Measurements from ENCODE around the gene IGLL5. TPM values are rescaled to one million over a fixed set of nuclear protein-coding genes. Genes with fewer than 3 reads are reported as not detected.

IGLL5 gene
- polyA plus RNA-seq, 1 of the 3 experiments (the other 2 are of a cell fraction): not detected

DNA sequence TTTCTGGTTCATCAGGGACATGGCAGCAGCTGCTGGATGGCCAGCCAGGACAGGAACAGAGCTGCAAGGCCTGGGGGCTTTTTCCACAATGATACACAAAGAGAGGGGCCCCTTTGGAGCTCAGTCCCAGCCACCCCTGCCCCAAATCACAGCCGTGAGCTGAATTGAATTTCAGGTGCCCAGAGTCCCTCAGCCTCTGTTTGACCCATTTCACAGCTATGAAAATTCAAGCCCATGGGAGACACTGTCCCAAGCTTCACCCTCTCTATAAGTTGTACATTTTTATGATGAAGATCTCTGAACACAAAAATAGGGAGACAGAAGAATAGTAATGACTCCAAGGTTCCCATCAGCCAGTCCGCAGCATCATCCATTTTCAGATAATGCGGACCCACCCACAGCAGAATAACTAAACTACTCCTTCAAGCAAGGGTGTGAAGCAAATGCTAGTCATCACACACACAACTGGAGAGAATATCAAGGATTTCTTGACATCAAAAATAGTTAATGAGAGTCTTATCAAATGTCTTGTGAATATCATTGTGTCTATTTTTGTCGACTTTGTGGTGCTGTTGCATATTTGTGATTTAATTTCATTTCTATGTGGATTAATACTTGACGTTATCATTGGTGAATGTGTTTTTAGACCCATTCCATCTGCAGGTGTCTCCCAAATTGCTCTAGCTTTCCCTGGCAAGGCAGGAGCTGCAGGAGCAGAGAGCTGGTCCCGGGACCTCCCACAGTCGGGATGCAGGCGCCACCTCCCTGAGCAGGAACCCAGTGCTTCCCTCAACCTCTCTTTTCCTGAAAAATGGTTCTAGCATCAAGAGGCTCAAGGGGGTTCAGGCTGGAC is 24.7 kb downstream of the IGLL5 start:
- CTCF ChIA-PET: interaction anchor here (1.0 kb wide), 1 partner anchor 142 kb away, joined by 5 read pairs; no protein-coding TSS in a partner anchor
- H4K20me1 ChIP-seq (ENCODE audit: insufficient read depth): no peaks in the 10 kb centered on the region
- POLR2A ChIA-PET: no interaction called here
- H3K9me3 ChIP-seq: no peaks in the 10 kb centered on the region
- TF ChIP-seq SMC3 (IDR thresholded peaks at IDR 0.05; ENCODE audit: low read depth, low read length) (no peak), MXI1 (IDR thresholded peaks at IDR 0.05; ENCODE audit: low read depth, low read length) (no peak), MAX (IDR thresholded peaks at IDR 0.05; ENCODE audit: low read depth) (no peak), FOXM1 (IDR thresholded peaks at IDR 0.05; ENCODE audit: low read depth) (no peak), MEF2A (IDR thresholded peaks at IDR 0.05; ENCODE audit: borderline replicate concordance, low read depth) (no peak)
- TF ChIP-seq, protein P1, sequence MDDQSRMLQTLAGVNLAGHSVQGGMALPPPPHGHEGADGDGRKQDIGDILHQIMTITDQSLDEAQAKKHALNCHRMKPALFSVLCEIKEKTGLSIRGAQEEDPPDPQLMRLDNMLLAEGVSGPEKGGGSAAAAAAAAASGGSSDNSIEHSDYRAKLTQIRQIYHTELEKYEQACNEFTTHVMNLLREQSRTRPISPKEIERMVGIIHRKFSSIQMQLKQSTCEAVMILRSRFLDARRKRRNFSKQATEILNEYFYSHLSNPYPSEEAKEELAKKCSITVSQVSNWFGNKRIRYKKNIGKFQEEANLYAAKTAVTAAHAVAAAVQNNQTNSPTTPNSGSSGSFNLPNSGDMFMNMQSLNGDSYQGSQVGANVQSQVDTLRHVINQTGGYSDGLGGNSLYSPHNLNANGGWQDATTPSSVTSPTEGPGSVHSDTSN (IDR thresholded peaks at IDR 0.05): no peak
- H3K79me2 ChIP-seq (ENCODE audit: insufficient read depth): no peaks in the 10 kb centered on the region
- no peak overlapping the region for H3K4me2 ChIP-seq
- no peak overlapping the region for H2AFZ ChIP-seq (ENCODE audit: low read depth)
- H3K9ac ChIP-seq: no peak overlapping the region
- no peaks in the 10 kb centered on the region for H3K9me2 ChIP-seq
- no peaks in the 10 kb centered on the region; the same call in none of the 2 replicates for H3K27me3 ChIP-seq (ENCODE audit: insufficient read depth)
- H3K36me3 ChIP-seq (replicated peaks in 1 of 2; ENCODE audit: control insufficient read depth in 1 of 2, insufficient read depth in 2 of 2, low read length in 1 of 2): no peaks in the 10 kb centered on the region
- 21% methylated on average over 8 of the region's 8 CpGs for WGBS (ENCODE audit: low lambda C conversion rate)
- DNase-seq: no peak
- no peak overlapping the region for H3K4me3 ChIP-seq (ENCODE audit: low read depth in 2 of 2, low read length in 1 of 2)
- H3K27ac ChIP-seq (ENCODE audit: low read depth in 2 of 2, low read length in 1 of 2): no peak overlapping the region
- no peaks in the 10 kb centered on the region for H3F3A ChIP-seq (replicated peaks; ENCODE audit: insufficient read depth)
- no peaks in the 10 kb centered on the region for H3K4me1 ChIP-seq (ENCODE audit: control insufficient read depth in 1 of 2, insufficient read depth in 2 of 2, low read depth in 1 of 2, low read length in 1 of 2)

DNA sequence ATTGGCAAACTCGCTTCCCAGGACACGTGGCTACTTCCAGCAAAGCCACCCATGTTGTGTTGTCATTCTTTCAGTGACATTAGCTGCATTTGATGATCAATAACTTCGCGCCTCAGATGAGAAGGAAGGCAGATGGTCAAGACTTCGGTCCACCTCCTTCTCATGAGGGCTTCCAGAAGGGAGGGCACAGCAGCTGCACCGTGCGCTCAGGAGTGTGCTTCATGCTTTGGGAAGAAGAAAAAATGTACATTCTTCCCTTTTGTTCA is 25.3 kb downstream of the IGLL5 start:
- TF ChIP-seq, protein P1 (IDR thresholded peaks at IDR 0.05): no peak
- Histone ChIP-seq H4K20me1 (ENCODE audit: insufficient read depth) (no peaks in the 10 kb centered on the region), H3K4me1 (ENCODE audit: control insufficient read depth in 1 of 2, insufficient read depth in 2 of 2, low read depth in 1 of 2, low read length in 1 of 2) (no peaks in the 10 kb centered on the region), H3K79me2 (ENCODE audit: insufficient read depth) (no peaks in the 10 kb centered on the region), H3F3A (replicated peaks; ENCODE audit: insufficient read depth) (no peaks in the 10 kb centered on the region), H3K9ac (no peak overlapping the region), H3K27ac (ENCODE audit: low read depth in 2 of 2, low read length in 1 of 2) (no peak overlapping the region), H2AFZ (ENCODE audit: low read depth) (no peak overlapping the region), H3K4me2 (no peak overlapping the region), H3K9me3 (no peaks in the 10 kb centered on the region), H3K9me2 (no peaks in the 10 kb centered on the region), H3K4me3 (ENCODE audit: low read depth in 2 of 2, low read length in 1 of 2) (no peak overlapping the region), H3K36me3 (replicated peaks in 1 of 2; ENCODE audit: control insufficient read depth in 1 of 2, insufficient read depth in 2 of 2, low read length in 1 of 2) (no peaks in the 10 kb centered on the region), H3K27me3 (ENCODE audit: insufficient read depth) (no peaks in the 10 kb centered on the region; the same call in none of the 2 replicates)
- 59% methylated on average over 7 of the region's 7 CpGs for WGBS (ENCODE audit: low lambda C conversion rate)
- ChIA-PET POLR2A (no interaction called here), CTCF (interaction anchor here (0.9 kb wide), 1 partner anchor 47 kb away, joined by 4 read pairs; no protein-coding TSS in a partner anchor)
- DNase-seq: no peak

GRCh38 chr22:22913989-22914388 is 26.4 kb downstream of the IGLL5 start:
- Histone ChIP-seq H3K9ac (no peak overlapping the region), H3K4me2 (no peak overlapping the region), H3K4me1 (ENCODE audit: control insufficient read depth in 1 of 2, insufficient read depth in 2 of 2, low read depth in 1 of 2, low read length in 1 of 2) (no peaks in the 10 kb centered on the region), H3K9me2 (no peaks in the 10 kb centered on the region), H3K27me3 (ENCODE audit: insufficient read depth) (no peaks in the 10 kb centered on the region; the same call in none of the 2 replicates), H3F3A (replicated peaks; ENCODE audit: insufficient read depth) (no peaks in the 10 kb centered on the region), H3K4me3 (ENCODE audit: low read depth in 2 of 2, low read length in 1 of 2) (no peak overlapping the region), H3K9me3 (no peaks in the 10 kb centered on the region), H3K79me2 (ENCODE audit: insufficient read depth) (no peaks in the 10 kb centered on the region), H4K20me1 (ENCODE audit: insufficient read depth) (no peaks in the 10 kb centered on the region), H3K36me3 (replicated peaks in 1 of 2; ENCODE audit: control insufficient read depth in 1 of 2, insufficient read depth in 2 of 2, low read length in 1 of 2) (no peaks in the 10 kb centered on the region), H2AFZ (ENCODE audit: low read depth) (no peak overlapping the region), H3K27ac (ENCODE audit: low read depth in 2 of 2, low read length in 1 of 2) (no peak overlapping the region)
- 39% methylated on average over 3 of the region's 5 CpGs for WGBS (ENCODE audit: low lambda C conversion rate)
- no peak for DNase-seq
- ChIA-PET CTCF (interaction anchor here (0.7 to 1.3 kb wide), 4 partner anchors 28 to 483 kb away, joined by 3 to 4 read pairs (median 4); no protein-coding TSS in a partner anchor), POLR2A (no interaction called here)
- TF ChIP-seq FOSL2 (IDR thresholded peaks at IDR 0.05; ENCODE audit: borderline replicate concordance, low read depth) (no peak), FOXJ3 (CRISPR knock-in tag; IDR thresholded peaks at IDR 0.05) (no peak), TAF1 (IDR thresholded peaks at IDR 0.05; ENCODE audit: borderline replicate concordance, low read depth, low read length) (no peak), MAX (IDR thresholded peaks at IDR 0.05; ENCODE audit: low read depth) (no peak), USF2 (IDR thresholded peaks at IDR 0.05; ENCODE audit: borderline replicate concordance, low read depth, low read length) (no peak), TCF12 (IDR thresholded peaks at IDR 0.05) (no peak), RFX5 (IDR thresholded peaks at IDR 0.05; ENCODE audit: low read length) (no peak), EP300 (IDR thresholded peaks at IDR 0.05; ENCODE audit: borderline replicate concordance in 1 of 2, low read depth in 1 of 2, low read length in 1 of 2) (no peak), RCOR1 (IDR thresholded peaks at IDR 0.05; ENCODE audit: low read length) (no peak), FOXM1 (IDR thresholded peaks at IDR 0.05; ENCODE audit: low read depth) (no peak), TEAD4 (IDR thresholded peaks at IDR 0.05; ENCODE audit: borderline replicate concordance, insufficient read depth) (no peak), EZH2phosphoT487 (IDR thresholded peaks at IDR 0.05; ENCODE audit: borderline replicate concordance, low read depth) (no peak), SIN3A (IDR thresholded peaks at IDR 0.05; ENCODE audit: borderline replicate concordance, low read depth, low read length) (no peak), YY1 (IDR thresholded peaks at IDR 0.05; ENCODE audit: low read depth) (no peak)

Measured in SK-N-SH (cell line).